HepG2 (cell line): ENCODE measurements around the gene TMEM214. TPM values are rescaled to one million over a fixed set of nuclear protein-coding genes. Genes with fewer than 3 reads are reported as not detected.

Experiments used
- BCLAF1 ChIP-seq: fragments of 450-650 bp; IDR thresholded peaks from 2 replicates; pipeline ENCODE4 v1.6.1; 2017; ENCODE audit warnings: mild to moderate bottlenecking
- CC2D1A ChIP-seq: sonication (generic); formaldehyde crosslinking; IDR thresholded peaks from 2 replicates; pipeline ENCODE4 v1.8.1; 2023; ENCODE audit warnings: mild to moderate bottlenecking, missing genetic modification reagents
- MAFF ChIP-seq: IDR thresholded peaks from 2 replicates; pipeline ENCODE4 v1.6.1; 2011; ENCODE audit warnings: low read depth, low read length, improper control_type of control experiment
- MEIS2 ChIP-seq: sonication (generic); formaldehyde crosslinking; IDR thresholded peaks from 2 replicates; pipeline ENCODE4 v1.9.0; 2021; ENCODE audit warnings: mild to moderate bottlenecking, missing genetic modification reagents
- NFKB2 ChIP-seq: sonication (generic); formaldehyde crosslinking; IDR thresholded peaks from 2 replicates; pipeline ENCODE4 v1.4.0; 2020; ENCODE audit warnings: missing genetic modification reagents, borderline replicate concordance
- POGK ChIP-seq: sonication (generic); formaldehyde crosslinking; conservative IDR thresholded peaks from 2 replicates; pipeline ENCODE4 v1.8.0; 2022; ENCODE audit warnings: mild to moderate bottlenecking, moderate library complexity, missing genetic modification reagents
- SRSF1 ChIP-seq: fragments of 200-400 bp; formaldehyde crosslinking; optimal IDR thresholded peaks from 2 replicates; pipeline ENCODE3; 2017; ENCODE audit warnings: mild to moderate bottlenecking, low read depth, low read length, moderate library complexity
- TCF7L2 ChIP-seq: IDR thresholded peaks from 2 replicates; pipeline ENCODE4 v1.6.1; 2011; ENCODE audit warnings: mild to moderate bottlenecking, low read depth, low read length, moderate library complexity
- ZNF253 ChIP-seq: sonication (generic); formaldehyde crosslinking; IDR thresholded peaks from 2 replicates; pipeline ENCODE4 v1.8.0; 2022; ENCODE audit warnings: mild to moderate bottlenecking, missing genetic modification reagents, borderline replicate concordance
- ZNF318 ChIP-seq: sonication (generic); formaldehyde crosslinking; IDR thresholded peaks from 2 replicates; pipeline ENCODE4 v1.4.0; 2020; ENCODE audit warnings: mild to moderate bottlenecking, missing genetic modification reagents
- ZNF34 ChIP-seq: sonication (generic); formaldehyde crosslinking; IDR thresholded peaks from 2 replicates; pipeline ENCODE4 v1.4.0; 2020; ENCODE audit warnings: mild to moderate bottlenecking, missing genetic modification reagents, borderline replicate concordance
- ZNF446 ChIP-seq: sonication (generic); formaldehyde crosslinking; IDR thresholded peaks from 2 replicates; pipeline ENCODE4 v1.5.0; 2020; ENCODE audit warnings: mild to moderate bottlenecking, missing genetic modification reagents
- ZNF451 ChIP-seq: sonication (generic); formaldehyde crosslinking; IDR thresholded peaks from 2 replicates; pipeline ENCODE4 v1.5.0; 2020; ENCODE audit warnings: mild to moderate bottlenecking, missing genetic modification reagents
- ZNF496 ChIP-seq: sonication (generic); formaldehyde crosslinking; IDR thresholded peaks from 2 replicates; pipeline ENCODE4 v1.8.1; 2023; ENCODE audit warnings: mild to moderate bottlenecking, moderate library complexity, missing genetic modification reagents; ENCODE audit not compliant: insufficient replicate concordance
- ZNF83 ChIP-seq: sonication (generic); formaldehyde crosslinking; IDR thresholded peaks from 2 replicates; pipeline ENCODE4 v1.4.0; 2020; ENCODE audit warnings: missing genetic modification reagents, mild to moderate bottlenecking, borderline replicate concordance
- ZSCAN12 ChIP-seq: sonication (generic); formaldehyde crosslinking; IDR thresholded peaks from 2 replicates; pipeline ENCODE4 v1.9.0; 2021; ENCODE audit warnings: mild to moderate bottlenecking, missing genetic modification reagents
- polyA plus RNA-seq, 8 experiments: library from polyadenylated mRNA; depleted of rRNA in 3 of 8; stranded (reverse) in 7 of 8; unstranded in 1 of 8; fragments of >200 nt; fragmentation: Illumina TruSeq in 4 of 8; extraction: Trizol in 4 of 8; gene quantifications; 2 replicates each; pipeline versions ENCODE4 v1.2.1 to v1.2.3, GENCODE V29; 2011 to 2016; ENCODE audit warnings: low read depth in 4 of 8, missing spikeins in 1 of 8, mixed read lengths in 1 of 8; ENCODE audit not compliant: insufficient read depth in 1 of 8
- total RNA-seq, 5 experiments: library from RNA; depleted of rRNA; stranded (reverse); fragments of >200 nt; fragmentation: Illumina TruSeq; extraction: Trizol; gene quantifications; 2 replicates each; pipeline ENCODE4 v1.2.3, GENCODE V29; 2016; ENCODE audit warnings: low read depth in 1 of 5

Gene TMEM214
- total and polyA plus RNA-seq, 2 of the 13 experiments (the other 11 are each of a cell fraction or from before 2014, with no cell fraction given), result 58.3 to 132 TPM

GRCh38 chr2:27089111-27089954 lies 56.6 kb downstream of the TMEM214 start (continued):
- 0 out of 2 replicates have a peak, but pooled peaks have one; percentile 39 for TF ChIP-seq ZNF318 (CRISPR knock-in tag)
- TF ChIP-seq ZNF496 (CRISPR knock-in tag), result no peak
- no peak for TF ChIP-seq POGK (CRISPR knock-in tag)
- no peak for TF ChIP-seq ZNF83 (CRISPR knock-in tag)
- no peak for TF ChIP-seq MEIS2
- no peak for TF ChIP-seq TCF7L2
- peak; percentile 26; the same call in 1 of the 2 replicates for TF ChIP-seq NFKB2
- TF ChIP-seq CC2D1A (CRISPR knock-in tag), result no peak
- TF ChIP-seq ZSCAN12, result no peak
- no peak for TF ChIP-seq SRSF1
- no peak for TF ChIP-seq ZNF451 (CRISPR knock-in tag)
- no peak for TF ChIP-seq ZNF34 (CRISPR knock-in tag)
- TF ChIP-seq ZNF253 (CRISPR knock-in tag), result no peak
- TF ChIP-seq ZNF446, result no peak
- TF ChIP-seq BCLAF1, result no peak
- TF ChIP-seq MAFF, result no peak
